GM12891 (cell line): ENCODE data around the gene VWA8.

Experiments used
- POLR2A ChIP-seq: IDR thresholded peaks from 2 replicates; pipeline ENCODE4 v1.6.1; 2011; ENCODE audit warnings: low read depth, low read length, control low read depth
- POLR2AphosphoS5 ChIP-seq: IDR thresholded peaks from 2 replicates; pipeline ENCODE4 v1.6.1; 2011; ENCODE audit warnings: low read depth, low read length, control low read depth
- TAF1 ChIP-seq: IDR thresholded peaks from 2 replicates; pipeline ENCODE4 v1.6.1; 2011; ENCODE audit warnings: low read depth, low read length, control low read depth

DNA sequence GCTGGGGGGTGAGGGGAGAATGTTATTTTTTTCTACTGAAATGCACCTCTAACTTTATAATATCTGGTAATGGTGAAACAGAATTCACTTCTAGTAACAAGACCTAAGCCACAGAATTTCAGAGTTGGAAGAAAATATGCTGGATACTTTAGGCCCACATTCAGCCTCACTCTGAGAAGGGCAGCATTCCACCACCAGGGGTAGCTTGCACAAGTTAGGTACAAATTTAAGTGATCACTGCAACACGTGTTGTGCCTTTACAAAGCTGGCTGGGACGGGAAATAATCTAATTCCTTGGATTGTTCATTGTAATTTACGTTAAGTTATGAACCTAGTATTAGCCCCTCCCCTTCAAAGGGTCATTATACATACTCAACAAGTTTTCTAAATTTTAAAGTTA is 311.2 kb downstream of the VWA8 start:
- TF ChIP-seq POLR2A (no peak), TAF1 (no peak), POLR2AphosphoS5 (no peak)
